Stimulated activated CD8-positive, alpha-beta memory T cell treated with anti-CD3 and anti-CD28 coated beads, Interleukin-4, amount 100 ng/mL, for 1 hour (primary cell): ENCODE results near the gene ENOX2.

ENCODE experiments used
- DNase-seq, 2 donors: peaks; one replicate each; pipeline ENCODE4 v3.0.0-alpha.2; 2020; ENCODE audit warnings: low read depth in 2 of 2, low spot score in 1 of 2

ENOX2 gene

DNA sequence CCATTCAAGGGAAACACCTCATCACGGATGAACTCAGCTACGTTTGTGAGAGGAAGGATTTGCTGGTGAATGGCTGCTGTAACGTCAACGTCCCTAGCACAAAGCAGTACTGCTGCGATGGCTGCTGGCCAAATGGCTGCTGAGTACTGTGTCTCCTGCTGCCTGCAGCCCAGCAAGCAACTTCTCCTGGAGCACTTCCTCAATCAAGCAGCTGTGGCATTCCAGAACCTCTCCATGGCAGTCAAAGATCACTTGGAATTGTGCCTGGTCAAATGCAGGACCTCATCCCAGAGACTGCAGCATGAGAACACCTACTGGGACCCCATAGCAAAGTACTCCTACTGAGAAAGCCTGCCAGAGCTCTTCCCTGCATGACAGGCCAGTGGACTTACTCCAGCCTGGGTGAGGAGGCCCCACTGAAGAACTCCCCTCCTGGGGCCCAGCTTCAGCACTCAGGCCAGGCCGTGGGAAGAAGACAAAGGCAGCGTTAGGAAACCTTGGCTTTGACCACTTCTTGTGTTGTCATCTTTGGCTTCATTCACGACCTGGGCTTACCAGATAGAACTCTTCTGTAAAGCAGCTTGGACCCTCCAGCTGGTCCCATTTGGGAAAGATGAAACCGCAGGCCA, 256.9 kb downstream of the ENOX2 start:
- no peak for DNase-seq

DNA sequence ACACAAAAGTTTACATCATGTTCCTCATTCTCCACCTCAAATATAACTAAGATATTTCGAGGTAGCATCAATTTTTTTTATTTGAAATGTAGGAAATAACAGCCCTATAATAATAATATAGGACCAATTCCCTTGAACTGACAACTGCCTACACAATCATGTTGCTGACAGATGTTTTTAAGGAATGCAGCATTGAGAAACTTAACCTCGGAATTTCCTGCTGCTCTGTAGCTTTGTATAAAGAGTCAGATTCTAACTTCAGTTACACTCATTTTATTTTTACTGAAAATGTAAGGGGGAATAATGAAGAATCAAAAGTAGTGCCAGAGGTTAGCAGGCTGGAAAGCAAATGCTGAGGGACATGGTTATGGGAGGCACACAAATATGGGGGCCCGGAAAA, 265.4 kb downstream of the ENOX2 start:
- no peak for DNase-seq

DNA sequence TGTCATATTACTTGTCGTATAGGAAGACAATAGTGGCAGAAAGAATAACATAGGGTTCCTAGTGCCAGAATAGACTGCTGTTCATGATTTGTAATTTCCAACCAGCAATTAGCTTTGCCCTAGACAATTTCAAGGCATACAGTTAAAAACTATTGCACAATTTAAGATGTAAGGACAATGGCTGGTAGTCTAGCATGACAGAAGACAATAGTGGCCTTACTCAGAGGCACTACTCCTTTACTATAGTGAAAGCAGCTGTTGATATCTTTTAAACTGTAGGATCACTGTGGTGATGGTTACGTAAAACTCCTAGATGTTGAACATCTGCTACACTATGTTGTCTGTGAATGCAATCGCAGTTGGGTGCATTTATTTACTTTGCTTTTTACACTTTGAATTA, 266.7 kb downstream of the ENOX2 start:
- DNase-seq: no peak

DNA sequence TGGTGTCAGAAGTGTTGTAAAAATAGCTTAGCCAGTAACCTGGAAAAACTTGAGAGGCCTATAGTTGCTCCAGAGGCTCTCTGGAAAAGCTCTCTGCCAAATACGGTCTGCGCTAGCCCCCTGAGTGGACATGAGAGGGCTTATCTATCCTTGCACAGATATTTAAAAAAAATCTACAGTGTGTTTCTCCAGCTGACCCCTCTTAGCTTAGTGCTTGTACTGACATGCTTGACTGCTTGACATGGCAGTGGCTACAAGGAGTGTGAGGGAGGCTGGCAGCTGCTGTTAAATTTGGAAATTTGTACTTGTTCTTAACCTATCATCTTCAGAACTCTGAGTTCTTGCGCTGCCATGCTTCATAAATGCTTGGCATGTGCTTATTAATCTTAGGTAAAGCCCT, 272.0 kb downstream of the ENOX2 start:
- DNase-seq: no peak

DNA sequence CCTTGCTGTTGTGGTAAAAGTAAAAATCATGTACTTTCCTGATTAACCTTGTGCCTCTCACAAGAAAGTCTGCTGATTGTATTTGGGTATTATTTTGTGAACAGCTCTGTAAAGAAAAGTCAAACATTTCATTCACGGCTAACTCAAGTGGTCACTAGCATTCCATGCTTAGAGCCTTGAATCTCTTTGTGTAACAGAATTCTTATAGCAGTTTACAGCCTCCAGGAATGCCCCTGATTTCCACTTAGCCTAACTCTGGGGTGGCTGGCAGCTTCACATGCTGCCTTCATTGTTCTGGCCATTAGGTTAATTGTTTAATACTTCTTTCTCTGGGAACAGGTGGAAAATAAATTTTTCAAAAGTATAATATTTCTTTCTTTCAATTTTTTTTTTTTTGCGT, 274.5 kb downstream of the ENOX2 start:
- DNase-seq: no peak

DNA sequence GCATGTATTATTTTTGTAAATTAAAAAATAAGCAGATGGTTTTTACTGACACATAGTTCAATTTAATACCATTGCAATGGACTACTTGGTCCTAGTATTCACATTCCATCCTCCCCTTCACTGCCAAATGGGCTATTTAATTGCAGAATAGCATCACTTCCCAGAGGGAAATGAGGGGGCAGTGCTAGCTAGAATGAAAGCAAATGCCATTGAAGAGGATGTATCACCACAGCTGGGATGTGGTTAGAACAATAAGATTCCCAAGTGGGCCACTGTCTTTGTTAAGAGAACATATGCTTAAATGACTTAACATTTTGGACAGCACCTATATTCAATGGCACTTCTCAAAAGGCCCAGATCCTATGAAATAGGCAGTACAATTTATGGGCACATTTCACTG, 276.5 kb downstream of the ENOX2 start:
- no peak for DNase-seq

DNA sequence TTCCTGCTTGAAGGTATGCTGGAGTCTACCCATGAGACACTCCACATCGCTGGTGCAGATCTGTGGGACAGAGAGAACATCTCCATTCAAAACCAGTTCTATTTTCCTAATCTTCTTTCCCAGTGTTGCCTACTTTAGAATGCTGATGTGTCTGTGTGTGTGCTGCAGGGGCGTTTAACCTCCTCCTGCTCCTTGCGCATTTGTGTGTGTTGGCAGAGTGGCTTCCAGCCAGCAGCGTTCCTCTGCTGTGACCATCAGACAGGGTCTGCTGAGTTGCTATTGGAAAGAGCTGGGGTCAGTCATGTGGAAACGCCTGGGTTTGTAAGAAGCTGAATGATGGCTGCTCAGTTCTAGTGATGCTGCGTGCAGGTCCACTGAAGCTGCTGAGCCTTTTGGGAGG, 277.6 kb downstream of the ENOX2 start:
- no peak for DNase-seq

DNA sequence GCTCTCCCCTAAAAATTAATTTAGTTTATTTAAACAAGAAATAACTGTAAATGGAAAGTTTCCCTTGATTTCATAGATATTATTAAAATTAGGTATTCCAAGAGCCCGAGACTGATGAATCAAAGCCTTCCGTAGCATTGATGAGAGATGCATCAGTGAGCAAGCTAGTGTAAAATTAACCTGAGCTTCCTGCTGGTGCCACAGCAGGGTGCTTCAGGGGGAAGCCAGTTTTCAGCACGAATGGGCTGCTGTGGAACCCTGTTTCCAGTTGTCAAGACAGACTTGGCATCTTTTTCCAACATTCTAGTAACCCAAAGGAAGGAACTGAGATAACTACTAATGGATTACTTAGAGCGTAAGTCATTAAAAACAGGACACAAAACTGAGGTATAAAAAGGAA, 279.5 kb downstream of the ENOX2 start:
- no peak for DNase-seq

DNA sequence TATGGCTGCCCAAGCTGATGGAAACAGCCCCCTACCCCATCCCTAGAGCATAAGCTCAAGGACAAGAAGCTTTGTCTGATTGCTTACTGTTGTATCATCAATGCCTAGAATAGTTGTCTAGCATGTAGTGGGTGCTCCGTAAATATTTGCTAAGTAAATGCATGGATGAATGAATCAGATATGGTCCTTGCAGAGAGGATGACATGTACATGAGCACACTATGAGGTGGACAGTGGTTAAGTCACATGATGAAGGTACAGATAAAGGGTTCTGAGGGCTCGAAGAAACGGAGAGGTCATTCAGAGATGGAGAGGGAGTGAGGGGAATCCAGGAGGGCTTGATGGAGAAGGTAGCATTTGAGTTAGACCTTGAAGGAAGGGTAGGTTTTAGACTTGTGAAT, 287.1 kb downstream of the ENOX2 start:
- no peak for DNase-seq

DNA sequence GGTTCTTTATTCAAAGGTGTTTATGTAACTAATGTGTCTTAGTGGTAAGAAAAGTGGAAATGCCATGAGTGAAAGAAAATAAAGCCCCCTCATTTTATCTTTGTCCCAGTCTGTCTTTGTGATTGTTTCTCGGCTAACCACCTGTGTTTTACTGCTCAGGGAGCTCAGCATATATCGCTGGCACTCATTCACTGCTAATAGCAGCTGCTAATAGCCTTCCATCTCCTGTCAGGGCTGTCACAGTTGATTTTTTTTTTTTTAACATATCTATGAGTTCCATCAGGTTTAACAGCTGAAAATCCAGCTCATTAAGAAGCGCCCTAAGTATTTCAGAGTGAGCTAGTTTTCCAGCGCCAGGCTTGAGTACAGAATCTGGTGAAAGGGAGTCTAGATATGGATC, 295.6 kb downstream of the ENOX2 start:
- DNase-seq: no peak

DNA sequence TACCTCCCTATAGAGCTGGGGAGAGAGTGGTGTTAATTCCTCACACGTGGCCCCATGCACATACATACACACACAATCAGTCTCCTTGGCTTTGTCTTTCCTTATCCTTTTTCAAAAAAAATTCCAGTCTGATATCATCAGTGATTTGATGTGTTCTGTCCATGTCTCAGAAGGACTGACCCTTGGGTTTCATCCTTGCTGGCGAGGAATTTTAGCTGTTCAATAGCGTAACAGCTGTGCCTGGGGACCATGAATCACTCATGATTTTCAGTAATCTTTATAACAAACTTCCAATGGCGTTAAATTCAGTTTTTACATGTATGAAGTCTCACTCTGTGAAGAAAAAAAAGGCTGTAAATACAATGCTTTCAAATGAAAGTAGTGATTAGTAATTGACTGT, 296.6 kb downstream of the ENOX2 start:
- no peak for DNase-seq

DNA sequence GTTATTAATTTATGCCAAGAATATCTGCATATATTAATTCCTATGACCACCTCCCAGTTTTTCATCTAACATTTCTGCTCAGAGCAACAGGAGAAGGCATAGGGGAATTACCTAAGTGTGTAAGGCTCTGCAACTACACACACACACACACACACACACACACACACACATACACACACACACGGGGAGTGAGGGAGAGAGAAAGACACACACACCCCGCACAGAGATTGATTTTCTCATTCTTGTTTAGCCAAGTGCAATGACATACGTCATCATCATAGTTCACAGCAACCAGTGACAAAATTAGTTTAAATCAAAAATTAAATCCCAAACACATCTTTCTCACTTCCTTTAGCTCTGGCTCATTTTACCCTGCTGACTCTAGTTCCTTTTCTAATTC, 298.1 kb downstream of the ENOX2 start:
- DNase-seq: no peak

DNA sequence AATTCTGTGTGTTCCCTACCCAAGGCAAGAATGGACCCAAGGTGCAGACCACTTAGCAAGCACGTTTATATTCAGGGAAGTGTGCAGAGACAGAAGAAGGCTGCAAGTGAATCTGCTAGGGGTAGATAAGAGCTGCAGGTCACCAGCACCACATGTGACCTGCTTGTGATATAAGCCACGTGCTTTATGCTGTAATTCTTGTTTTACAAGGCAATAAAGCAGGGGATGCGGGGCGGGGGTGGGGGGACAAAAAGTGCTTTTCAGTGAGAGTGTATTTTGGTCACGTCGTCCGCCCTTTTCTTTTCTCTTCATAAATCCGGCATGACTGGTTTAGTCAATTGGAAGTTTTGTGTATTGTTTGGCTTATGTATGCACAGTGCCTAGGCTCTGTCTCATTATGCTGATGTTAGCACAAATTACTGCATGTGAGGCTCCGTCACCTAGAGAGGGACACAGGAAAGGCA, 308.5 kb downstream of the ENOX2 start:
- DNase-seq: no peak

DNA sequence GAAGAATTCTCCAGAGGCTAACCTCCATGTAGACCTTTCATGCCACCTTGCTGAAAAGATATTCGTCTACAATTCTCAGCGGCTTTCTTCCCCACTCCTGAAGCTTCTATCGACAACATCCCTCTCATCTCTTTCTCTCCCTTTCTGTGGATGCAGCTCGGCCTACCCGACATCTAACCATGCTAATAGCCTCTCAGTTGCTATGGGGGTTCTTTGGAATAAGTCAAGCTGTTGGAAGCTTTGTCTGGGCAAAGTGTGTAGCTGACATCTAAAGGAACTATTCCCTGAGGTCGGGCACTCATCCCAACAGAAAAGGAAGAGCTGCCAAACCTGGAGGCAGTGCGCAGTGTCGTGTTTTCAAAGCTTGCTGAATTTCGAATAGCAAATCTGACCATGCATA, 309.1 kb downstream of the ENOX2 start:
- DNase-seq: no peak

DNA sequence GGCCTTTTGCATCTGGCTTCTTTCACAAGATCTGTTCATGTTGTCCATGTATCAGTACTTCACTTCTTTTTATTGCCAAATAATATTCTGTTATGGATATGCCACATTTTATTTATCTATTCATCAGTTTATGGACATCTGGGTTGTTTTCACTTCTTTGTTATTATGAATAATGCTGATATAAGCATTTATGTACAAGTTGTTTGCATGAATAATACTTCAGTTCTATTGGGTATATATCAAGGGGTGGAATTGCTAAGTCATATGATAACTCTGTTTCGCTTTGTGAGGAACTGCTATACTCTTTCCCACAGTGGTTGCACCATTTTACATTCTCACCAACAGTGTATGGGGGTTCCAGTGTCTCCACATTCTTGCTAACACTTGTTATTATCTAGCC, 310.8 kb downstream of the ENOX2 start:
- DNase-seq: no peak

DNA sequence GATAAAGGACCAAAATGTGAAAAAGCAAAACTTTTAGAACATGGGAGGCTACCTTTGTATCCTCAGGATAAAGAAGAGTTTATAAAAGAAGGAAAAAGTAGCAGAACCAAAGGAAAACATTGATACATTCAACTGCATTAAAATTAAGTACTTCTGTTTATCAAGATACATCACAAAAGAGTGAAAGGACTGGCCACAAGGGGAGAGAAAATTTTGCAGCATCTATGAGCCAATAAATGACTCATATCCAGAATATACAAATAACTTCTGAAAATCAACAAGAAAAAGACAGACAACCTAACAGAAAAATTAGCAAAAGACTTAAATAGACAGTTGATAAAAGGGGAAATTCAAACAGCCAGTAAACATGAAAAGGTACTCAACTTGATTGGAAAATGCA, 324.1 kb downstream of the ENOX2 start:
- DNase-seq: no peak

DNA sequence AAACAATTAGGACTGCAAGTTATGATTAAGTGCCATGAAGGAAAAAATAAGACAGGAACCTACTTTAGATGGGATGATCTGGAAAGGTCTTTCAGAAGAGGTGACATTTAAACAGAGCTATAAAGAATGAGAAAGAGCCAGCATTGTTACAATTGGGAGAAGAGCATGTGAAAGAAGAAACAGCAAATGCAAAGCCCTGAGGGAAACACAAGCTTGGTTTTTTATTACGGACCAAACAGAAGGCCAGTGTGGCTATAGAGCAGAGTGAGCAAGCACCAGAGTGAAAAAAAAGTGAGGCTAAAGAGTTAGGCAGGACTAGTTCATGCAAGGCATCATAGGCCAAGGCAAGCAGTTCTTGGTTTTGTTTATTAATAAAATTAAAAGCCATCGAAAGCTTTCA, 325.6 kb downstream of the ENOX2 start:
- DNase-seq: no peak

DNA sequence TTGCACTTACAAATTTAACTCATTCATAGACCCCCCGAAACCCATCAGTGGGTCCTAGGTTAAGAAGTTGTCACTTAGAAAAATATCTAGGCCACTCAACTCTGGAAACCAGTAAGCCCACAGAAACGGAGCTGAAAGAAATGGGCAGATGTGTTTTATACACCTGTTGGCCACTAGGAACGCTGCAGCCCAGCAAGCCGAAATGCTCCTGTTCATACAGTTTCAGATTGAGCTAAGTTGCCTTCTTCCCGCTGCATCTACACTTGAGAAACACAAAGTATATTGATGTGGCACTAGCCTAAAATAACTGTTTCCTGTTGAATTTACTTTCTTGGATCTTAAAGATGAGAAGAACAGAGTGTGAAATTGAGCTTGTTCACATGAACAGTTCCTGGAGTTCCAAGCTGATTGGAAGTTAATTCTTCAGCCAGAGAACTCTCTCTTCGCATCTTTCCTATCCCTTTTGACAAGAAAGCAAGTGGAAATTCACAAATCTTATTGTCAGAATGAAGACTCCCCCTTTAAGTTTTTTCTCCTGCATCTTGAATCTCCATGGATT, 327.1 kb downstream of the ENOX2 start:
- no peak for DNase-seq
